SW 1271 (cell line): ENCODE measurements around the gene COBL.

Experiments
- DNase-seq, 2 experiments: peaks; one replicate each; lab custom pipeline; 2025; lab: John Stamatoyannopoulos, UW

Gene COBL

DNA sequence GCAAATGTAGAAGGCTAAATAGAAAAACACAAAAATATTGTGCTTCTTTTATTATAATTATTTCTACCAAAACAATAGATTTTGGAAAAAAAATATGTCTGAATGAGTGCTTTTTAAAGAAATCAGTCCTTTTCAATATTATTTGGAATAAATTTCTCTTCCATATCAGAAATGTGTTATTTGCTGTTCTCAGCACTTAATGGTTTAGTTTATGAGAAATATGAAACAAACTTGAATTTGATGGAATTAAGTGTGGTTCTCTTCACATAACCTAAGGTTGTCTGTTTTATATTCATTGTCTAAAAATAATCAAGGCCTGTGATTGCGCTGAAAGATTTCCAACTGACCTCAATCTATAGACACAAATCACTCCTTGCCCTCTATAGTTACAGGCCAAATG lies 203.0 kb downstream of the COBL start:
- DNase-seq = no peak

DNA sequence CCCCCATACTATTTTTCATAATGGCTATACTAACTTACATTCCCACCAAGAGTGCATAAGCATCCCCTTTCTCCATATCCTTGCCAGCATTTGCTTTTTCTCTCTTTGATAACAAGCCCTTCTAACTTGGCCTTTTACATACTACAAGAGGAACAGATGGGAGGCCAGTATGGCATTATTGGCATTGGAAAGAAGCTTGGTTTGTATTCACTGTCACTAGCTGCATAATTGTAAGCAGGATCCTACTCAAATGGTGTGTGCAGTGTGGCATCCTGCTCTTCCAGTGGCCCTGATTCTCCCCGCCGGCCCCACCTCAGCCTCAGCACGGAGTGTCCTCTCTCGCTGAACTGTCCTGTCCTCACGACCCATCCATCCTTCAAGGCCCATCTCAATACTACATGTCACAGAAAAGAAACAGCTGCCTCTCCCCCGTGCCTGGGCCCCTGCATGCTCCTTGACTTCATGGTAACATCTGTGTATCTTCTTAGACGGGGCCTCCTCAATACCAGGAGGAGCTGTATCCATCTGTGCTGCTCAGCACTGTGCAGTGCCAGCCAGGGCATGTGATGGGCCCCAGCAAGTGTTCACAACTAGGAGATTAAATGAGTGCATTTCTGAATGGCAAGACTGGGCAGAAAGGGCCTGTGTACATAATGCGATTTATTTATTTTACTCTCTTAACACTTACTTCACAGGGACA lies 205.2 kb downstream of the COBL start:
- DNase-seq = no peak

DNA sequence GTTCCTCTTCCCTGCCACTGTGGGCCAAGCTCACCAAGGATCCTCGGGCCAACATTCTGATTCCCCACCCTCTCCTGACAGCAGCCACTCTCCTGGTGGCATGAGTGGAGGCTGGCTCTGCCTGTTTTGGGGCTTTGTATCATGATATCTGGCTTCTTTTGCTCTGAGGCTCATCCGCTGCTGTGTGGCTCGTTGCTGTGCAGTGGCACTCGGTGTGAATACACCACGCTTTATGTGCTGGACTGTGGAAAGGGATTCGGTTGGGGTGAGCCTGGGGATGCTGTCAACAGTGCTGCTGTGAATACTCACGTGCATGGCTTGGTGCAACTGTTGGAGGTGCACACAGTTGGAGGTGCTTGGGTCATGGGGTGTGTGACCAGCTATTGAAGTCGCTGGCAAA lies 208.5 kb downstream of the COBL start:
- DNase-seq = no peak

DNA sequence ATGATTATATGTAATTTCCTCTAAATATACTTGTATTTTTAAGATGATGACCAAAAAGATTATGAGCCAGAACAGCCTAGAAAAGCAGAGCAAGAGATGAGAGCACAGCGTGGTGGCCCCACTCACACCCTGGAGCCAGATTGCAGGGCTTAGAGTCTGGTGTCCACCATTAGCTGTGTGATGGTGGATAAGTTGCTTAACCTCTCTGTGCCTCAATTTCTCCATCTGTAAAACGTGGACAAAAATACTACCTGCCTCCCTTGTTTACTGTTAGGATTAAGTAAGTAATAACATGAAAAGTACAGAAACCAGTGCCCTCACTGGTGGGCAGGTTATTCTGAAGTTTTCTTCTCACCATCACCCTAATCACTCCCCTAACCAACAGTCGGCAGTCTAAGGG lies 212.3 kb downstream of the COBL start:
- no peak for DNase-seq

DNA sequence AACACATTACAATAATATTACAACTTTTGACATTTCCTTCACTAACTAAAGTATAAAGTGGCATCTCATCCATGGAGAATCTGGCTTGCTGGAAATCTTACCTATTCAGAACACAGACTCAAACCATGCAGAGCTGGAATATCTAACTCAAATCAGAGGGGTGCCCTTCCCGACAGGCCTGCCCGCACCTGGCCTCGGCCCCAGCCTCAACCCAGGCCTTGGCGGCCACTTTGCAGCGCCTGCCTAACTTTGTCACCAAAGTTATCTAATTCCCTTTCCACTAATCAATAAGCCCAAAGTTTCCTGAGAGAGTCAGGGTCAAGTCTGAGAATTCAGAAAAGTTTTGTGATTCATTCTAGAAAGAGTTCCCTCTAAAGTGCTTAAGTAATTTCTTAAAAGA lies 212.9 kb downstream of the COBL start:
- DNase-seq = no peak

DNA sequence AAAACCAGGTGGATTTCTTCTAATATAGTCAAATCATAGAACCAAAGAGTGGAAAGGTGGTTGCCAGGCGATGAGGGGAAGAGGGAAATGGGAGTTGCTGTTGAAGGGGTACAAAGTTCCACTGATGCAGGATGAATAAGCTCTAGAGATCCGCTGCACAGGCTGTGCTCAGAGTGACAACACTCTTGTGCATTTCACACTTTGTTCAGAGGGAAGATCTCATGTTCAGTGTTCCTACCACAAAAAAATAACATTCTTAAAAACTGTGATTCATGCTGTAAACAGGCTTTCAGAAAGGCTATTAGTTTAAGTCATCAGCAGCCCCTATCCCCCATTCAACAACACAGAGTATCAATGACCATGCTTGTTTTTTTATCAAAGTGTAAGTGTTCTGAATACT lies 213.8 kb downstream of the COBL start:
- no peak for DNase-seq

DNA sequence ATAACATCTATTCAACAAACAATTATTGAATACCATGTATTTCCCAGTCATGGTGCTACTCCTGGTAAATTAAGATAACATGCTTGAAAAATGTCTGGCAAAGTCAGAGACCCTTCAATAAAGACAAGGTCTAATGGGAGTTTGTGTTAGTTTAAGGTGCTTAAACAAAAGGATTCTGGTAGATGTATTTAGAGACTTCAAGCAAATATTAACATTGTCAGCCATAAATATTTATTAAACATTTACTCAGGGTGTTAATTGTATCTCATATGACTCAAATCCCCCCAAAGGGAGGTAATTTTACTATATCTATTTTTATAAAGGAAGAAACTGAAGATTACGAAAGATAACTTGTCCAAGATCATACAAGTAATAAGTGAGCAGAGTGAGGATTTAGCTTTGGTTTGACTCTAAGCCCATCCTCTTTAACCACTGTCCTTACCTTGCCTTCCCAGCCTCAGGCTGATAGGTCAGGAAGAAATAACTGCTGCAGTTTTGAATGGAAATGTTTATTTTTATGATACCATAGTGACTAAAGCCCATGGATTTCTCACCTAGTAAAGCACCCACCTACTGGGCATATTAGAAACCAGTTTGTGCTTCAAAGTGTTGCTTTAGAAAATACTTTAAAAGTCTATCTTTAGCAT lies 215.4 kb downstream of the COBL start:
- DNase-seq = no peak

DNA sequence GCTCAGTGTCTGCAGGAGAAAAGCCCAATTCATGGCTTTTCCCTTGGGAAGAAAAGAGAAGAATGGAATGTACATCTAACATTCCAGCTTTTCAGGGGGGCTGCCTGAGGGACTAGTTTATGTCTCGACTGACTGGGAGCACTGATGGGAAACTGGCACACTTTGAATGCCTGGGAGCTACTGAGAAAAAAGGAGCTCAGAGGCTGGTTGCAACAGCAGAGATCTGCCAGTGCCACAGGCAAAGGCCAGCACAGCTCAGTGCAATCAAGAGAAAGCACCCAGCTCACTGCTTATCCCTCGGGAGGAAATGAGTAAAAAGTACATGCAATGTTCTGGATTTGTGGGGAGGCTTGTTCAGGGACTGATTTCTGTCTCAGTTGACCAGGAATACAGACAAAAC lies 226.2 kb downstream of the COBL start:
- no peak for DNase-seq

DNA sequence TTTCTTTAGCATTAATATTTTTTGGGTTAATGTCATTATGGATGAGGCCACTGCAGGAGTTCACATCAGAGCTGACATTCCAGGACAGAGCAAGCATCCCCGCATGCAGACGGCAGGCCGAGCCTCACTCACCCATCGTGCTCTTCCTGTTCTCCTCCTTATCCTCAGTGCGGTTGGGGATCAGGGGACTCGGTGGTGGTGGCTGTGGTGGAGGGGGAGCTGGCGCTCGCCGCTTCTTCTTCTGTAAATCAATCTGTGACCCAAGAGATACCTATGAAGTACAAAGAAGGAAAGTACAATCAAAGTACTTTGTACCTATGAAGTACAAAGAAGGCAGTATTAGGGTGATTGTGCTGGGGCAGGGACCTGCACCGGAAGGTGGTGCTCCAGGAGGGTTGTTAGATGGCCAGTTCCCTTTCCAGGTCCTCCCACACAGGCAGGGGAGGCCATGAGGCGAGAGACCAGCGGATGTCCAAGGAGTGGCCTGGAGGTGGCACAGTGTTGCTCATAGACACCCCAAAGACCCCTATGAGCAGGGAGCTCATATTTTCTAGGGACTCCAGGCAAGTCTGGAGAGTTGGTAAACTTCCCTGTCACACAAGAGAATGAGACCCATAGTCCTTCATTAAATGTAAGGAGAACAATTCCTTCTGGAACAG lies 231.4 kb downstream of the COBL start:
- no peak for DNase-seq

DNA sequence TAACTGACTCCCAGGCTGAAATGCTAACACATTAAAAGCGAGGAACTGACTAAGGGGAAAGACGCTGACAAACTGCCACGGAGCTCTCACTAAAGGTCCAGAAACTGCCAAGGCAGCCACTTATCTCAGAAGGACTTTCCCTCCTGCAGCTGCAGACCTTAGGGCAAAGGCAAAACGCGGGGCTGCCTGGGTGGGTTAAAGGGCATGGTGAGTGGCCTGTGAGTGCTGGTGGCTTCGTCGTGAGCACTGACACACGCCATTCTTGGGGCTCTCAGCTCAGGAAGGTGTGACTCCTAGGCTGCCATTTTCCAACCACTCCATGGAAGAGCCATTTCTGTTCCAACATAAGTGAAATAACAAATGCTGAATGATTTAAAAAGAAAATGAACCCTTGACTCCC lies 232.5 kb downstream of the COBL start:
- DNase-seq = no peak

DNA sequence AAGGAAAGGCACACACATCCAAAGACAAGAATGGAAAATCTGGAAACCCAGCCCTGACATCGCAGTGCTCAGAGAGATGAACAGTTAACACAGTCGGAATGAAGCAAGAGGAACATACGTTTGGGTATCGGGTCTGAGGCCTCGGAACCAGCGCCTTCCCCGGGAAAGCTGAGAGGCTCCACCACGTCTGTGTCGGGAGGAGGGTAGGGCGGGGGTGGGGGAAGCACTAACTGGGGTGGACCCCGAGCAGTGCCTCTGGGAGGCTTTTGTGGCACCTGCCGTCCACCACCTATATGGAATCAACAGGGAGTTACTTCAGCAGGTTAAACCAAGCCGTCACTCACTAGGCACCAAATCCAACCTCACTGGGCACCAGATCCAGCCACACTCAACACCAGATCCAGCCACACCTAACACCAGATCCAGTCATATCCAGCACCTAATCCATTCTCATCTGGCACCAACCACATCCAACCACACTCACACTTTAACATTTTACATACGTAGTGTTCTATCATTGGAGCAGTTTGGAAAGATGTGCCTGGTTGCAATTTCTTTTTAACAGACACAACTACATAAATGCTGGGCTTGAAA lies 233.6 kb downstream of the COBL start:
- DNase-seq = no peak

DNA sequence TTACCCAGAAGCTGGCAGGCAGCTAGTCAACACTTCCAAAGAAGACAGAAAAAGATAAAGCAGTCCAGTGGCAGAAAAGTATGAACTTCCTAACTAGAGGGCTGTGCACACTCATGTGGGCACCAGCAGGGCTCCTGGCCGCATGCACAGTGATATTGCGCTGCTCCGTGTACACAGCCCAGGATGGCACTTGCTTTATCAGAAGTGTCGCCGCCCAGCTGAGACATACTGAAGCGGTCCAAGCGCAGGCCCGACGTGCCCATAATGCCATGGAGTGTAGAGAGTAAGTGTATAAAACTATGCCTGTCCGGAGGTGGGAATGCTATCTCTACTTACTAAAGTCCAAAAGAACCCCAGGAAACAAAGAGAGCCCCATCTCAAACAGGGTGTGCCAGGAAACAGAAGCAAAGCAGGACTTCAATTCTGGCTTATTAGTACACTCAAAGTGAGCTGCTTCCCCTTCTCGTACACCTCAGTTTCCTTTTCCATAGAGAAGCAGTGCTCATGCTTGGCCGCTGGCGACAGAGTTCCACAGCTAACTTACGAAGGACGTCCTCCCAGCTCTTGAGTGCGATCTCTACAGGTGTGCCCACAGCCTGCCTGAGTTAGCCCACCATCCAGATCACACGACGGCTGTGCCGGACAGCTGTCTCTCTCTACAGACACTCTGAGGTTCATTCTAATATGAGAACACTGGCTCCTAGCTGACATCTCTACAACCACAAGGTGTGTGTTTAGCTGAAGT lies 234.3 kb downstream of the COBL start:
- no peak for DNase-seq

DNA sequence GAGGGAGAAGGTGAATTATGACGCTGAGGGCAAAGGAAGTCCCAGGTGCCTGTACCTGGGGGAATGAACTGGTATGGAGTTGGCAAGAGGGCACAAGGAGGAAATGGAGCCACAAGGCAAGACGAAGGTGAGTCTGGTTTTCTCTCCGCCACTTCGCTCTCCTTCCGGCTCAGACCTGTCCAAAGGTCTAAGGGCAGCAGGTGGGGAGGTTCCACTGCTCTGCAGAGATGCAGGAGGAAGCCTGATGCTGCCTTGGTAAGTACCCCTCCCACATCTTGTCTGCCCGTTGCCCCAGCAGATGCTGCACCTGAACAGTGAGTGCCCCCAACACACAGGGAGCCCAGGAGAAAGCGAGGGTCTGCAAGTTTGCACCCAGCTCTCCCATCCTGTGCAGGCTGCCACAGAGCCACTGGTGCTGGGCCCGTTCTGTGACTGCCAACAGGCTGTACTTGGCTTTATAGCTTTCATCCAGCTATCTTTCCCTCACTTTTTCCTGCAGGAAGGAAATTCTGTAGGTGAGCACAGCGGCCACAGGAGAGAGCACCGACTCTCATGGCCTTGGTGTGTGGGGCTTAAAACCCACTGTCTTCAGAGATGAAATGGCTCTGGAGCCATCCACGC lies 235.2 kb downstream of the COBL start:
- DNase-seq = no peak

DNA sequence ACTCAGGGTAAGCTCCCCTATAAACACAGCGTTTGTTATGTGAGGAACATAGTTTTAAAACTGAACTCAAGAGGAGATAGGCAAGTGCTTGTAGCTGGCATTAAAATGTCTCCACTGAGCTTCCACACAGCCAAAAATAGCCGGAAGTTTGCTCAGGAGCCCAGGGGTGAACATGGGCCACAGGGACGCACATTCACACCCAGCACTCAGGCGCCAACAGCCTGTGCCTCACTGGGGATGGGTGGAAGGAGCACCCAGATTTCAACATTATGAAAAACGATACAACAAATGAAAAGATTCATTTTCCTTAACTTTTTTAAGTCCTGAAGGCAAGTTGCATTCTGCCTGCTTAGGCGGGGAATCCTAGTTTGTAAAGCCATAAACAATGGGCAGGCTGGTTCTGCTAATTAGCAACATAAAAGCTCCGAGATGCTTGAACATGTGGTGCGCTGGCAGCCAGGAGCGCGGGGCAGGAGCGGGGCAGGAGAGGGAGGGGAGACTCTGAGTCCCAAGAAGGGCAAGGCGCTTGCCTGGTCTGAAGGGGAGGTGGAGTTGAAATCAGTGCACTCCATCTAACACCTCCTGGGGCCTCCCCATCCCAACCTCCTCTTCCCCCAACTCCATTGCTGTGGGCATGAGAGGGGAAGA lies 235.9 kb downstream of the COBL start:
- DNase-seq = no peak

DNA sequence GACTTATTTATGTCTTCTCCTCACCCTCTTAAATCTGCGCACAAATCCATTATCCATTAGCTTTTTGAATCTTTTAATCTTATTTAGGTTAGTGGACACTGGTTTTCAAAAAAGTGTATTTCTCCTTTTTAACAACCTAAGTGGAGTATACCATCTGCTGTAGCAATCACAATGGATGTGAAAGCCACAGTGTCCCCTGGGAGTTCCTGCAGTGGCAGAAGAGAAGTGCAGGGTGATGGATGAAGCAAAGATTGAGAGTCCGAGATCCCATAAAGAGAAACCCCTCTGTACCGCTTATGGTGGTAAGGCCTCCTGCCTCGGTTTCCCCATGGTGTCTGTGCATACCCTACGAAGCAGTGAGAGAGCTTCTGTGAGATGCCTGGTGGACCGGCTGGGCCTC lies 236.4 kb downstream of the COBL start:
- DNase-seq = no peak

DNA sequence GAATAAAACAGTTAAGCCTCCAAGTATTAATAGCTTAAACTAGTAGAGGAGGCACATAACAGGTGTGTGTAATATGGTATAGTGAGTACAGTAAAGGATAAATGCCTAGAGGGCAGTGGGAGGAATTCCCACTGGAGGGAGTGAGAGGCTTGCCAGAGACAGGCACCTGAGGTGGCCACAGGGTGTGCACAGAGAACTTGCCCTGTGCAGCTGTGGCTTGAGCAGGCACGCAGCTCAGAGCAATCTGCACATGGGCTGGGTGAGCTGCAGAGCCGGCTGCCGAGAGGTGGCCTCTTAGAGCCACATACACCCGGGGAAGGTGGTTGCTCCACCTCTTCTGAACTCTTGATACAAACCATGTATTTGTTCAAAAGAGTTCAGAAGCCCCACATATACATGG lies 237.1 kb downstream of the COBL start:
- no peak for DNase-seq

DNA sequence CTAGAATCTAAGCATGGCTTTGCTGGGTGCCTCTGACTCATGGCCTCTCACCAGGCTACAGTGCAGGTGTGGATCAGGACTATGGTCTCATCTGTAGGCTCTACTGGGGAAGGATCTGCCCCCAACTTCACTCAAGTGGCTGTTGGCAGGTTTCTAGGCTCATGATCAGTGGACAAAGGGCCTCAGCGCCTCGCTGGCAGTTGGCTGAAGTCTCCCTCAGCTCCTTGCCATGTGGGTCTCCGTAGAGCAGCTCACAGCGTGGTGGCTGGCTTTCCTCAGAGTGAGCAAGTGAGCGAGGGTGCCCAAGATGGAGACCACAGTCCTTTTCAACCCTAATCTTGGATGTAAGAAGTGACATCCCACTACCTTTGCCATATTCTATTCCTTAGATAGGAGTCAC lies 238.0 kb downstream of the COBL start:
- DNase-seq = no peak

DNA sequence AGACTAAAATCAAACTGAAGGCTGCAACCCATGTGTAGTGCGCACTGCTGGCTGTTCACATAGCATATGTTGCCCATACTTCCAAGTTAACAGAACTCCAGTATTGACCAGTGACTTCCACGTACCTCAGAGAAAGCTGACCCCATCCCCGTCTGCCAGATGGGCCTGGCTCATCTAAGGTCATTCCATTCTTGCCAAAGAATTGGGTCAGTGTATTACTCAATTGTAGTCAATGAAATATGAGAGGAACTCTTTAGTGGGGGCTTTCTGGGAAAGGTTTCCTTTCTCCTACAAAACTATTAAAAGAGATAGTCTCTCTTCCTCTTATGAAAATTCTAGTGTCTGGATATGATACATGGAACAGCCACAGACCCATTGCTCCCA lies 238.6 kb downstream of the COBL start:
- no peak for DNase-seq

DNA sequence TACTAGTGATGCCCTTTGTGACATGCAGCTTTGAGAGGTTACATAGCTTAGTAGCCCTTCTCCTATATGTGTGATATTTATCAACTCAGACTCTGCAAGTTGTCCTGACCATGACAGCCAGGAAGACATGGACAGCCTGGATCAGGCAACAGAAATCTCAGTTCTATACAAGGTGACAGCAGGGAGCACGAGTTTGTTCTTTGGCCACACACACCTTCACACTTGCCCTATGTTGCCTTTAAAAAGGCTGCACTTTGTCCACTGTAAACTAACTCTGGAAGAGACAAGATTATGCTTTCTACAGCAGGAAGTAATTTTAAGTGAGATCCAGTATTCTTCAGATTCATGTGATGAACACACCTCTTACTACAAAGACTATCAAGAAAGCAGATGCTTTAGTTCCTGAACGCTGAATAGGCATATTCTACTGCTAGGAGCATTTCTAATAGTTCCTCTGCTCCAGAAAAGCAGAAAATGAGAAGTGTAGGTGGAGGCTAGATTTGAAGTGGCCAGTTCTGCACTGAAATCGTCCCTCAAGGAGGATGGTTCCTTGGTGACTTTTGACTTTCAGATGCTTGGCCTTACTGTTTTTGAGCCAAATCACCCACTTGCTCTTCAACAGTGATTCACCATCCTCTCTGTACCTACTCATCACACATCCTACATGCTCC lies 239.2 kb downstream of the COBL start:
- DNase-seq = no peak

DNA sequence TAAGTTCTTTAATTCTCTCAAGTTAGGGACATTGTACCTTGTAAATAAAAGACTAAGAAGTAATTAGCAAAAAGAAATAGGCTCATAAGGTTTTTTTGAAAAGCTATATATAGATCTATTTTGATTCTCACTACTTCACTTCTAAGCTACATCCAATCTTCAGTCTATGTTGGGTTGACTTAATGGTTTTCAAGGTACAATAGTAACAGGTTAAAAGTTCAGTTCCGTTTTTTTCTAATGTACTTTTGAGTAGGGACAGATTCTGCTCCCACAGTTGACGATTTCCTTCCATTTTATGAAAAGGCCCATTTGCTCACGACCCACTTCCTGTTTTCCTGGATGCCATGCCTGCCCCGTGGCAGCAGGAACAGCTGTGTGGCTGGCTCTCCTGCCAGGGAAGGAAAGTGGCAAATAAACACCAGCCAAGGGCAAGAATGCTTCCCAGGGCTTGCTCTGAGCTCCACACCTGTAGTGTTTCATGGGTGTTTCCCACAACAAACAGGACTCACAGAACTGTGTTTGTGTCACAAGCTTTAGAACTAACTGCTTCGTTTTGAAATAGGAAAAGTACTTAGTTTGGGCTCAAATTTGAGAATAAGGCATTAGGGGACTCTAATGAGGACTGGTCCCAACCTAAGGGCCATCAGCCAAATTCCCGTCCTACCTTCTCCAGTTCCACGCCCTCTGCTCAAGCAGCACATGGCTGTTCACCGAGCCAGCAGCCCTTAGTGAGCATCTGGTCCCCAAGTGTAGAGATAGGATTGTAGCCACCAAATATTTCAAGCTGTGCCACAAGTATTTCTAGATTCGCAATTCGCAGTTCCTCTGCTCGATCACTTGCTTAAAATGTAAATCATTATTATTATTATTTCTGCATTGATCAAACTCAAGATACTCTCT lies 240.7 kb downstream of the COBL start:
- no peak for DNase-seq
